Inferior parietal cortex (tissue), 1 donor: Measurements from ENCODE around the gene PAK4.

ENCODE experiments used
- DNase-seq: peaks from one replicate; pipeline ENCODE4 v3.0.0-alpha.2; 2016; ENCODE audit errors: extremely low spot score

Gene PAK4

GRCh38 chr19:39146686-39147450 lies 21.3 kb downstream of the PAK4 start:
- no peak for DNase-seq

GRCh38 chr19:39147480-39147879 lies 21.9 kb downstream of the PAK4 start:
- no peak for DNase-seq

GRCh38 chr19:39148939-39149529 lies 23.4 kb downstream of the PAK4 start:
- DNase-seq: no peak

- no peak for DNase-seq
Measured at GRCh38 chr19:39150235-39150634, 24.6 kb downstream of the PAK4 start.

GRCh38 chr19:39150807-39151600 lies 25.4 kb downstream of the PAK4 start:
- DNase-seq: no peak

GRCh38 chr19:39152066-39152465 lies 26.5 kb downstream of the PAK4 start:
- DNase-seq: no peak

GRCh38 chr19:39154100-39154628 lies 28.6 kb downstream of the PAK4 start:
- DNase-seq: no peak

GRCh38 chr19:39154629-39155100 lies 29.1 kb downstream of the PAK4 start:
- DNase-seq: no peak

GRCh38 chr19:39155114-39155700 lies 29.6 kb downstream of the PAK4 start:
- no peak for DNase-seq

GRCh38 chr19:39155741-39156140 lies 30.2 kb downstream of the PAK4 start:
- no peak for DNase-seq

- no peak for DNase-seq
Measured at GRCh38 chr19:39156326-39157230, 31.0 kb downstream of the PAK4 start.

GRCh38 chr19:39157275-39157996 lies 31.9 kb downstream of the PAK4 start:
- DNase-seq: no peak

- DNase-seq: no peak
Measured at GRCh38 chr19:39157997-39158389, 32.4 kb downstream of the PAK4 start.

GRCh38 chr19:39158646-39159260 lies 33.2 kb downstream of the PAK4 start:
- no peak for DNase-seq

- DNase-seq: no peak
Measured at GRCh38 chr19:39160523-39160861, 34.9 kb downstream of the PAK4 start.

GRCh38 chr19:39160889-39161672 lies 35.5 kb downstream of the PAK4 start:
- no peak for DNase-seq

- no peak for DNase-seq
Measured at GRCh38 chr19:39162441-39163043, 37.0 kb downstream of the PAK4 start.

- DNase-seq: no peak
Measured at GRCh38 chr19:39163621-39164020, 38.0 kb downstream of the PAK4 start.

GRCh38 chr19:39164289-39164688 lies 38.7 kb downstream of the PAK4 start:
- no peak for DNase-seq
